ENCODE data around the gene NFATC1.

The NFATC1 gene

GRCh38 chr18:79519751-79520477, 124.2 kb downstream of the NFATC1 start:
- Histone ChIP-seq H3K27ac (ENCODE audit: low read length) (no peak overlapping the region), H3K36me3 (ENCODE audit: insufficient read depth, low read depth, low read length) (no peaks in the 10 kb centered on the region), H3K4me3 (ENCODE audit: low read length) (no peak overlapping the region), H3K27me3 (ENCODE audit: insufficient read depth, low read length) (no peaks in the 10 kb centered on the region), H3K9me3 (ENCODE audit: insufficient read depth, low read depth, low read length) (no peaks in the 10 kb centered on the region), H3K9ac (ENCODE audit: low read depth, low read length) (no peak overlapping the region), H3K4me1 (ENCODE audit: insufficient read depth, low read length) (no peaks in the 10 kb centered on the region)

DNA sequence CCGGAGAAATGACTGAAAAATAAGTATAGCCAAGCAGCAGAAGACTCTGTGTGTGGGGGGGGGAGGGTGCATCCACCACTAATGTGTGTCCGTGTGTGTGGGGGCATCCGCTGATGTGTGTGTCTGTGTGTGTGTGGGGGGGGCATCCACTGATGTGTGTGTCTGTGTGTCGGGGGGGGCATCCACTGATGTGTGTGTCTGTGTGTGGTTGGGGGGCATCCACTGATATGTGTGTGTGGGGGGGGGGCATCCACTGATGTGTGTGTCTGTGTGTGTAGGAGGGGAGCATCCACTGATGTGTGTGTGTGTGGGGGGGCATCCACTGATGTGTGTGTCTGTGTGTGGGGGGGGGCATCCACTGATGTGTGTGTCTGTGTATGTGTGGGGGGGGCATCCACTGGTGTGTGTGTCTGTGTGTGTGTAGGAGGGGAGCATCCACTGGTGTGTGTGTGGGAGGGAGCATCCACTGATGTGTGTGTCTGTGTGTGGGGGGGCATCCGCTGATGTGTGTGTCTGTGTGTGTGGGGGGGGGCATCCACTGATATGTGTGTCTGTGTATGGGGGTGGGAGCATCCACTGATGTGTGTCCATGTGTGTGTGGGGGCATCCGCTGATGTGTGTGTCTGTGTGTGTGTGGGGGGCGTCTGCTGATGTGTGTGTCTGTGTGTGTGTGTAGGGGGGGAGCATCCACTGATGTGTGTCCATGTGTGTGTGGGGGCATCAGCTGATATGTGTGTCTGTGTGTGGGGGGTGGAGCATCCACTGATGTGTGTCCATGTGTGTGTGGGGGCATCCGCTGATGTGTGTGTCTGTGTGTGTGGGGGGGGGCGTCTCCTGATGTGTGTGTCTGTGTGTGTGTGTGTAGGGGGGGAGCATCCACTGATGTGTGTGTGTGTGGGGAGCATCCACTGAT, 125.0 kb downstream of the NFATC1 start:
- Histone ChIP-seq H3K27me3 (ENCODE audit: insufficient read depth, low read length) (no peaks in the 10 kb centered on the region), H3K4me3 (ENCODE audit: low read length) (no peak overlapping the region), H3K9ac (ENCODE audit: low read depth, low read length) (no peak overlapping the region), H3K9me3 (ENCODE audit: insufficient read depth, low read depth, low read length) (no peaks in the 10 kb centered on the region), H3K4me1 (ENCODE audit: insufficient read depth, low read length) (no peaks in the 10 kb centered on the region), H3K27ac (ENCODE audit: low read length) (no peak overlapping the region), H3K36me3 (ENCODE audit: insufficient read depth, low read depth, low read length) (no peaks in the 10 kb centered on the region)

GRCh38 chr18:79521416-79522205, 125.9 kb downstream of the NFATC1 start:
- H3K4me3 ChIP-seq (ENCODE audit: low read length) = no peak overlapping the region
- no peaks in the 10 kb centered on the region for H3K4me1 ChIP-seq (ENCODE audit: insufficient read depth, low read length)
- no peak overlapping the region for H3K27ac ChIP-seq (ENCODE audit: low read length)
- H3K9ac ChIP-seq (ENCODE audit: low read depth, low read length) = no peak overlapping the region
- H3K27me3 ChIP-seq (ENCODE audit: insufficient read depth, low read length) = no peaks in the 10 kb centered on the region
- H3K36me3 ChIP-seq (ENCODE audit: insufficient read depth, low read depth, low read length) = no peaks in the 10 kb centered on the region
- no peaks in the 10 kb centered on the region for H3K9me3 ChIP-seq (ENCODE audit: insufficient read depth, low read depth, low read length)

GRCh38 chr18:79522451-79523205, 126.9 kb downstream of the NFATC1 start:
- no peaks in the 10 kb centered on the region for H3K4me1 ChIP-seq (ENCODE audit: insufficient read depth, low read length)
- no peaks in the 10 kb centered on the region for H3K36me3 ChIP-seq (ENCODE audit: insufficient read depth, low read depth, low read length)
- H3K4me3 ChIP-seq (ENCODE audit: low read length) = no peak overlapping the region
- H3K27me3 ChIP-seq (ENCODE audit: insufficient read depth, low read length) = no peaks in the 10 kb centered on the region
- H3K9ac ChIP-seq (ENCODE audit: low read depth, low read length) = no peak overlapping the region; the same call in 1 of the 2 replicates
- H3K27ac ChIP-seq (ENCODE audit: low read length) = no peak overlapping the region
- H3K9me3 ChIP-seq (ENCODE audit: insufficient read depth, low read depth, low read length) = no peaks in the 10 kb centered on the region

DNA sequence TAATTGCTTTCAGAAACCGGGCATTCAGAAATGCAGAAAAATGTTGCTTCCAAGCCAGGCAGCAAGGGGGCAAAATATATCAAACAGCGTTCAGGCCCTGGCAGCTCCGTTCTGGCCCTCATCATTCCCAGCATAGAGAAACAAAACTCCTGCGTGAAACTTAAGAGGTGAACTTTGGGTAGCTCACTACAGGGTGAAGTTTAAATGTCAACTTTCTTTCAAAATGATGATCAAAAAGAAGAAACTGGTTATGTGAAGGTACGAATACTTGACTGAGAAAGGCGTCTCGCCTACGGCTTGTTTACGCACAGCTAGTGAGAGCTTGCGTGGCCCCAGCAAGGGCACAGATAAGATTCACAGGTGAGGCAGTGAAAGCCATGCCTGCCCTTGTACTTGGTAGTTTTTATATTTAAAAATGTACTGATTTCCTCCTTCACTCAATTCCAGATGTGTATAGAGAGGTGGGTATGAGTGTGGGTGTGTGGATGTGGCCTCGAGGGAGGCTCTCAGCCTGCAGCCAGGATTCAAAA, 127.5 kb downstream of the NFATC1 start:
- H3K4me1 ChIP-seq (ENCODE audit: insufficient read depth, low read length) = no peaks in the 10 kb centered on the region
- H3K4me3 ChIP-seq (ENCODE audit: low read length) = no peak overlapping the region
- no peak overlapping the region for H3K9ac ChIP-seq (ENCODE audit: low read depth, low read length)
- no peak overlapping the region for H3K27ac ChIP-seq (ENCODE audit: low read length)
- no peaks in the 10 kb centered on the region for H3K27me3 ChIP-seq (ENCODE audit: insufficient read depth, low read length)
- no peaks in the 10 kb centered on the region for H3K36me3 ChIP-seq (ENCODE audit: insufficient read depth, low read depth, low read length)
- no peaks in the 10 kb centered on the region for H3K9me3 ChIP-seq (ENCODE audit: insufficient read depth, low read depth, low read length)

DNA sequence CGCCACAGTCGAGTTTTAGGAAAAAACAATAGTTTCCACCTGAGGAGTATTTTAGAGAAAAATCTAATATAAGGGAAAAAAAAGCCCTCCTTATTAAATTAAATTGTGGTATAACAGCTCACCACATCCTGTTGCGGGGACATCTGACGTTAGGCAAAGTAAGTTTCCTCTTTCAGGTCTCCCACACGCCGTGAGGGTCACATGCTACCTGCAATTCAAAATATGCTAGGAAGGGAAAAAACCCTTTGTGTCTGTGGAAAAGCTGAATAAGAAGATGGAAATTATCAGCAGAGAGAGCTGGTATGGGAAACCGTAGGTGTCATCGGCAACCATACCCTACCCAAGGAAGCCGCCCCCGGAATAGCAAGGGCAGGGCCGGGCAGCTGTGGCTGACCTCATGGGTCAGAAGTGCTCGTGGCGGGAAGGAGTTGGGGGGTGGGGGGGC, 128.0 kb downstream of the NFATC1 start:
- Histone ChIP-seq H3K27me3 (ENCODE audit: insufficient read depth, low read length) (no peaks in the 10 kb centered on the region; the same call in 1 of the 2 replicates), H3K4me1 (ENCODE audit: insufficient read depth, low read length) (no peaks in the 10 kb centered on the region), H3K4me3 (ENCODE audit: low read length) (no peak overlapping the region), H3K36me3 (ENCODE audit: insufficient read depth, low read depth, low read length) (no peaks in the 10 kb centered on the region), H3K9me3 (ENCODE audit: insufficient read depth, low read depth, low read length) (no peaks in the 10 kb centered on the region), H3K9ac (ENCODE audit: low read depth, low read length) (no peak overlapping the region), H3K27ac (ENCODE audit: low read length) (no peak overlapping the region)

GRCh38 chr18:79524181-79525078, 128.7 kb downstream of the NFATC1 start:
- Histone ChIP-seq H3K27me3 (ENCODE audit: insufficient read depth, low read length) (peaks cover 6% of the 10 kb centered on the region; the same call in 1 of the 2 replicates), H3K9me3 (ENCODE audit: insufficient read depth, low read depth, low read length) (no peaks in the 10 kb centered on the region), H3K36me3 (ENCODE audit: insufficient read depth, low read depth, low read length) (no peaks in the 10 kb centered on the region), H3K9ac (ENCODE audit: low read depth, low read length) (no peak overlapping the region), H3K4me3 (ENCODE audit: low read length) (no peak overlapping the region), H3K4me1 (ENCODE audit: insufficient read depth, low read length) (no peaks in the 10 kb centered on the region), H3K27ac (ENCODE audit: low read length) (no peak overlapping the region)

GRCh38 chr18:79525556-79526467, 130.1 kb downstream of the NFATC1 start:
- Histone ChIP-seq H3K36me3 (ENCODE audit: insufficient read depth, low read depth, low read length) (no peaks in the 10 kb centered on the region), H3K4me1 (ENCODE audit: insufficient read depth, low read length) (no peaks in the 10 kb centered on the region), H3K27ac (ENCODE audit: low read length) (no peak overlapping the region), H3K27me3 (ENCODE audit: insufficient read depth, low read length) (peaks cover 17% of the 10 kb centered on the region; the same call in 1 of the 2 replicates), H3K9ac (ENCODE audit: low read depth, low read length) (no peak overlapping the region), H3K9me3 (ENCODE audit: insufficient read depth, low read depth, low read length) (no peaks in the 10 kb centered on the region), H3K4me3 (ENCODE audit: low read length) (no peak overlapping the region)

- no peaks in the 10 kb centered on the region for H3K36me3 ChIP-seq (ENCODE audit: insufficient read depth, low read depth, low read length)
- peaks cover 17% of the 10 kb centered on the region; the same call in 1 of the 2 replicates for H3K27me3 ChIP-seq (ENCODE audit: insufficient read depth, low read length)
- H3K4me1 ChIP-seq (ENCODE audit: insufficient read depth, low read length) = no peaks in the 10 kb centered on the region
- no peak overlapping the region for H3K27ac ChIP-seq (ENCODE audit: low read length)
- no peaks in the 10 kb centered on the region for H3K9me3 ChIP-seq (ENCODE audit: insufficient read depth, low read depth, low read length)
- H3K4me3 ChIP-seq (ENCODE audit: low read length) = no peak overlapping the region
- H3K9ac ChIP-seq (ENCODE audit: low read depth, low read length) = no peak overlapping the region
These were observed 131.0 kb downstream of the NFATC1 start for GRCh38 chr18:79526468-79527460.
